C4-2B (cell line): Measurements from ENCODE around the gene TMSB15A.
"Not testable (repeated sequence)": the region's sequence is repeated elsewhere in the genome, so short reads cannot be mapped to it uniquely, and the experiment has no call there.

Experiments used
- H3K27ac ChIP-seq: fragments of 450-650 bp; 2 replicates; pipeline ENCODE4 v1.5.1; 2017
- ZFX ChIP-seq: fragments of 450-650 bp; IDR thresholded peaks from 2 replicates; pipeline ENCODE4 v1.6.1; 2017
- TF ChIP-seq, protein P1 (sequence below): fragments of 450-650 bp; conservative IDR thresholded peaks from 2 replicates; pipeline ENCODE4 v1.5.1; 2017; ENCODE audit warnings: mild to moderate bottlenecking

TMSB15A gene

DNA sequence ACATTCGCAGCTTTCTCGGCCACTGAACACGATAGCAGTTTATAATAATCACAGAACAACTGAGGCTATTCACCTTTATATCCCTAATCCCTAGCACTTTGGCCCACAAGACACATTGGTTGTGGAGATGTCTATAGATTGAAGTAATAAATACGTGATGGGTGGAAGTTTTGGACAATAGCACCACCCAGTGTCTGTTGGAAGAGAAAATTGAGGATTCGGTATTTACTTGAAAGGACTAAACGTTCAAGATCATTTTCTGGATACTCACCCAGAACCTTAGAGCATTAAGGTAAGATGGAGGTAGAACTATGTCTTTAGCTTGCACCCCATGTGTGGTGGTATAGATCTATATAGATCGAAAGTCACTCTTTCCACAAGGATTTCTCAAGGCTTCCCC, 787 bp upstream of the TMSB15A start:
- TF ChIP-seq, protein P1, sequence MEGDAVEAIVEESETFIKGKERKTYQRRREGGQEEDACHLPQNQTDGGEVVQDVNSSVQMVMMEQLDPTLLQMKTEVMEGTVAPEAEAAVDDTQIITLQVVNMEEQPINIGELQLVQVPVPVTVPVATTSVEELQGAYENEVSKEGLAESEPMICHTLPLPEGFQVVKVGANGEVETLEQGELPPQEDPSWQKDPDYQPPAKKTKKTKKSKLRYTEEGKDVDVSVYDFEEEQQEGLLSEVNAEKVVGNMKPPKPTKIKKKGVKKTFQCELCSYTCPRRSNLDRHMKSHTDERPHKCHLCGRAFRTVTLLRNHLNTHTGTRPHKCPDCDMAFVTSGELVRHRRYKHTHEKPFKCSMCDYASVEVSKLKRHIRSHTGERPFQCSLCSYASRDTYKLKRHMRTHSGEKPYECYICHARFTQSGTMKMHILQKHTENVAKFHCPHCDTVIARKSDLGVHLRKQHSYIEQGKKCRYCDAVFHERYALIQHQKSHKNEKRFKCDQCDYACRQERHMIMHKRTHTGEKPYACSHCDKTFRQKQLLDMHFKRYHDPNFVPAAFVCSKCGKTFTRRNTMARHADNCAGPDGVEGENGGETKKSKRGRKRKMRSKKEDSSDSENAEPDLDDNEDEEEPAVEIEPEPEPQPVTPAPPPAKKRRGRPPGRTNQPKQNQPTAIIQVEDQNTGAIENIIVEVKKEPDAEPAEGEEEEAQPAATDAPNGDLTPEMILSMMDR, result peak; percentile 37
- no peak for TF ChIP-seq ZFX
- no peak overlapping the region for H3K27ac ChIP-seq

DNA sequence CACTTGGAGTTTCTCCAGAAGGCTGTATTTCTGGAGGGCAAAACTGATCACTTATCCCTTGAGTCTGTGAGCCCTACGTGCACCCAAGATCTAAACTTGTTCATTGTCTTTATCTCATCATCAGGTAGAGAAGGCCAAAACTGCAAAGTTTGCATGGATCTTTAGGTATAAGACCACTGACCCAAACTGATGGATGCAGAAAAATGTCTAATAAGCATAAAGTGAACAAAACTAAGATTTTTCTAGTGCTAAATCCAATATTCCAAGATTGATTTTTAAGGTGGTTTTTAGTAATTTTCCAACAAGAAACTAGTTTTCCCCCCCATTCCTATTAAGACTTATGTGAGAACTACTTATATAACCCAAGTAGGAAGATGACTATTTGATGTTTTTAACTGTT, 2.0 kb downstream of the TMSB15A start:
- TF ChIP-seq ZFX, result no peak
- TF ChIP-seq, protein P1, result no peak
- H3K27ac ChIP-seq, result no peak overlapping the region

DNA sequence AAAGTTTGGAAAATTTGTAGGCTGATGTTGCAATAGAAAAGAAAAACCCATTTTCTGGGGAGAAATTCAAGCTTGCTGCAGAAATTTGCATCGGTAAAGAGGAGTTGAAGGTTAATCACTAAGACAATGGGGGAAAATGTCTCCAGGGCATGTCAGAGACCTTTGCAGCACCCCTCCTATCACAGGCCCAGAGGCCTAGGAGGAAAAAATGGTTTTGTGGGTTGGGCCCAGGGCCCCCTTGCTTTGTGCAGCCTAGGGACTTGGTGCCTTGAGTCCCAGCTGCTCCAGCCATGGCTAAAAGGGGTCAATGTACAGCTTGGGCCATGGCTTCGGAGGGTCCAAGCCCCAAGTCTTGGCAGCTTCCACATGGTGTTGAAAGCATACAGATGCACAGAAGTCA, 17.8 kb downstream of the TMSB15A start:
- TF ChIP-seq ZFX, result no peak
- TF ChIP-seq, protein P1, result no peak

DNA sequence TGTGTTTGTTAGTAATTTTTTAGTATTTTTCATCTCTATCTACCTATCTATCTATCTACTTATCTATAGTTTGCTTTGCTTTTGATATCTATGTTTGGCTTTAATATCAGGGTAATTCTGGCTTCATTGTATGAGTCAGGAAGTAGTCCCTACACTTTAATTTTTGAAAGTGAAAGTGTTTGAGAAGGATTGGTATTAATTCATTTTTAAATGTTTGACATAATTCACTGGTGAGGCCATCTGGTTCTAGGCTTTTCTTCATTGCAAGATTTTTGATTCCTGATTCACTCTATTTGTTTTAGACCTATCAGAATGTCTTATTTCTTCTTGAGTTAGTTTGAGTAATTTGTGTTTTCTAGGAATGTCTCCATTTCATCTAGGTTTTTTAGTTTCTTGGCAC, 24.8 kb downstream of the TMSB15A start:
- no peak overlapping the region for H3K27ac ChIP-seq
- no peak for TF ChIP-seq ZFX
- TF ChIP-seq, protein P1, result no peak

More for the DNA sequence above, 17.8 kb downstream of the TMSB15A start:
- no peak overlapping the region for H3K27ac ChIP-seq

DNA sequence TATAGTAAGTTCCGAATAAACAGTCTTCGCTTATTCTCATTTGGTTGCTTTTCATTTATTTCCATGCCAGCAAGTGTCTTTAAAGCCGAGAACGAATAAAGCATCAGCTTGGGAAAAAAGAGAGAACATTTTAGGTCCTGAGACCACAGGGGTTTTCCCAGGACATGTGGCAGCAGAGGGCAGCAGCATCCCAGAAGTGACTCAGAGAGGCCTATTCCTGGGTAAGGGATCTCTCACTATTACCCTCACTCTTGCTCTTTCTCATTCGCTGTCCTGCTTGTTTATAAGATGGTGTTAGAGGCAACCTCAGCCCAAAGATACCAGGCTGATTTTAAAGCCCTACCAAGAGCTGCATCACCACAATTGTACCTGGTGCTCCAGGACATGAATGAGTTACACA, 37.8 kb downstream of the TMSB15A start:
- not testable (repeated sequence) for H3K27ac ChIP-seq

DNA sequence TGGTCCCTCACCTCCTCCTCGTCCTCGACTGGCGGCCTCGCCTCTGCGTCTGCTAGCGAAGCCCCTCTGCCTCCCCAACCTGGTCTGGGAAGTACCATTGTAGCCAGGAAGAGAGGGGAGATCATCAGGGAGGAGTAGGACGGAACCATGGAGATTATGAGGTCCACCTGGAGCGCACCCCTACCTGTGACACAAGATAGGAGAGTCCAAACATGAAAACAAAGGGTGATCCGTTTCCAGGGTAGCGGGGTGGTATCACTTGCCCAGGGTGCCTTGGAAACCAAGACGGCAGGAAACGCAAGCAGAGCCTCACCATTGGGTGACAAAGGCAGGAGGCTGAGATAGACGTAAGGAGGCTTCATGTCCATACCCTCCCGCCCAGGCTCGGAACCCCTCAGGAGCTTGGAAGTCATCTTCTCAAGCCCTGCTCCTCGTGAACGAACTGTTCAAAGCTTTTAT, 44.7 kb downstream of the TMSB15A start, which contains the start of gene TCP11X2:
TCP11X2 (minus strand) TSS at position 51 of the 459 bp plus-strand sequence.
- H3K27ac ChIP-seq, result not testable (repeated sequence)

DNA sequence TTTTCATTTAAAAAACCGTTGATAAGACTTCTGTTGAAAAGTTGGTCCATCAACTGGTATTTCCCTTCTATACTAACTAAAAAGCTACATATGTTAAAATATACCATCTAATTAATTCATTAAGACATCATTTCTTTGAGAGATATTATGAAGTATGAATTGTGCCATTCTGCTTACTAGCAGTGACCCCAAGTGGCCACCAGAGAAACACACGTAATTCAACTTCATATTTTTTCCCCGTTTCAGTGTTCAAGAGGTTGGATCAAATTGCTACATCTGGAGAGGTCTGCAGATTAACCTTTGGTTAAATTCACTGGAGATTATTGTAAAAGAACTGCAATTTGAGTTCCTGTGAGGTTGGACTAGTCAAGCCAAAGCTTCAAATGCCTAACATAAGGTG, 46.3 kb downstream of the TMSB15A start:
- H3K27ac ChIP-seq, result not testable (repeated sequence)
